Aorta (tissue), 5 donors: Measurements from ENCODE around the gene KIAA0319L. TPM values are rescaled to one million over a fixed set of nuclear protein-coding genes. Genes with fewer than 3 reads are reported as not detected.

Experiments used
- ATAC-seq: fragments of 200-7000 bp; cut with Tn5 transposase; one replicate; pipeline ENCODE4 v1.9.1; 2022; ENCODE audit warnings: moderate library complexity; ENCODE audit not compliant: low FRiP score
- DNase-seq, 2 donors: peaks; one replicate each; pipeline ENCODE4 v3.0.0-alpha.2; 2020
- H3K27ac ChIP-seq, 2 donors: one replicate each; pipeline ENCODE4 v1.5.1; 2013; ENCODE audit warnings: low read length in 2 of 2, mild to moderate bottlenecking in 2 of 2, moderate library complexity in 2 of 2, control low read depth in 1 of 2, inconsistent platforms in 1 of 2, low read depth in 1 of 2
- H3K27me3 ChIP-seq, 2 donors: one replicate each; pipeline ENCODE4 v1.6.1; 2013; ENCODE audit warnings: control low read depth in 1 of 2, low read length in 1 of 2, mild to moderate bottlenecking in 1 of 2, moderate library complexity in 1 of 2; ENCODE audit not compliant: insufficient read depth in 2 of 2, control insufficient read depth in 1 of 2
- H3K36me3 ChIP-seq, 2 donors: one replicate each; pipeline ENCODE4 v1.6.1; 2013; ENCODE audit warnings: control low read depth in 1 of 2, low read length in 1 of 2, mild to moderate bottlenecking in 1 of 2; ENCODE audit not compliant: insufficient read depth in 2 of 2, control insufficient read depth in 1 of 2
- H3K4me1 ChIP-seq, 2 donors: one replicate each; pipeline ENCODE4 v1.6.1; 2013; ENCODE audit warnings: low read length in 2 of 2, control low read depth in 1 of 2, mild to moderate bottlenecking in 1 of 2, moderate library complexity in 1 of 2; ENCODE audit not compliant: insufficient read depth in 2 of 2, control insufficient read depth in 1 of 2
- H3K4me3 ChIP-seq, 2 donors: one replicate each; pipeline ENCODE4 v1.5.1; 2013; ENCODE audit warnings: low read length in 2 of 2, control low read depth in 1 of 2, mild to moderate bottlenecking in 1 of 2
- H3K9me3 ChIP-seq: one replicate; pipeline ENCODE4 v1.6.1; 2013; ENCODE audit warnings: mild to moderate bottlenecking, low read length; ENCODE audit not compliant: control insufficient read depth
- WGBS, 2 donors: extraction: QIAGEN DNeasy Blood & Tissue Kit; methylation state at CpG; one replicate each; pipeline ENCODE4 v1.1.7; 2013; 5-methylcytosine and 5-hydroxymethylcytosine counted together
- intact Hi-C, 2 donors: fragments of 100-400 bp; cut with DNase I; formaldehyde crosslinking; loops; one replicate each; pipeline versions ENCODE4 v1.14.2 to v1.15.0; 2022
- polyA plus RNA-seq, 2 donors: library from polyadenylated mRNA; stranded (reverse); fragments of 200-250 nt; gene quantifications; one replicate each; pipeline ENCODE4 v1.2.3, GENCODE V29; 2013
- total RNA-seq, 2 donors: library from RNA; stranded (reverse); fragmentation: NEBNext Ultra II Directional; extraction: Animal tissue kit (Norgen Biotek cat#: 25700); gene quantifications; one replicate each; pipeline ENCODE4 v1.2.1, GENCODE V29; 2021
- donor health status: healthy with polysubstance abuse.
- donor health status: Bipolar disorder and iron deficiency.
- donor health status: DM: no; HTN: no; CAD: no.
- donor health status: DM: no; HTN: no; CAD: no.
- donor health status: DM: yes; HTN: yes; CAD: no.

KIAA0319L gene
- total and polyA plus RNA-seq, 4 donors: 8.3 to 58.6 (median 37.6) TPM

- no peak for DNase-seq
- Histone ChIP-seq H3K4me1 (no peaks in the 10 kb centered on the region), H3K27me3 (no peaks in the 10 kb centered on the region), H3K4me3 (no peak overlapping the region), H3K27ac (no peak overlapping the region), H3K36me3 (peaks cover 0 to 6% of the 10 kb centered on the region in 2 donors), H3K9me3 (no peaks in the 10 kb centered on the region)
- intact Hi-C loops: no loop called here
- no peak for ATAC-seq
- WGBS, 2 donors: 92 to 96% methylated on average over 7 of the region's 7 CpGs
Observed at GRCh38 chr1:35386290-35386689, 170.9 kb downstream of the KIAA0319L start.

Other genes starting within 250 kb of the KIAA0319L start
- gene NCDN, start 396 bp upstream of the KIAA0319L start, total RNA-seq: 10 to 100 TPM; 20.4 to 21.7 TPM
- gene NCDN, start 396 bp upstream of the KIAA0319L start, polyA plus RNA-seq: 10 to 100 TPM in 1 of 2 donors, 1 to 10 TPM in 1; 4.3 to 10.8 TPM
- gene TFAP2E, start 15.9 kb upstream of the KIAA0319L start, total RNA-seq: 1 to 10 TPM in 1 of 2 donors, under 1 TPM in 1; 0.71 to 1.0 TPM
- gene TFAP2E, start 15.9 kb upstream of the KIAA0319L start, polyA plus RNA-seq: 1 to 10 TPM in 1 of 2 donors, not detected in 1; 1.1 TPM
- 10 to 100 TPM; 35.9 to 36.2 TPM for gene PSMB2, start 84.1 kb upstream of the KIAA0319L start, total RNA-seq
- 10 to 100 TPM; 27.7 to 38.3 TPM for gene PSMB2, start 84.1 kb upstream of the KIAA0319L start, polyA plus RNA-seq
- 10 to 100 TPM; 18.7 to 19.7 TPM for gene C1orf216, start 161.5 kb upstream of the KIAA0319L start, total RNA-seq
- gene C1orf216, start 161.5 kb upstream of the KIAA0319L start, polyA plus RNA-seq: 10 to 100 TPM; 14.4 to 20.7 TPM
- gene CLSPN, start 212.6 kb upstream of the KIAA0319L start, total RNA-seq: 1 to 10 TPM in 1 of 2 donors, under 1 TPM in 1; 0.96 to 1.1 TPM
- gene CLSPN, start 212.6 kb upstream of the KIAA0319L start, polyA plus RNA-seq: not detected